CD4-positive, alpha-beta T cell (primary cell): ENCODE measurements around the gene FRMD5. TPM values are rescaled to one million over a fixed set of nuclear protein-coding genes. Genes with fewer than 3 reads are reported as not detected.

ENCODE experiments used
- ATAC-seq: fragments of 200-7000 bp; cut with Tn5 transposase; one replicate; pipeline ENCODE4 v1.10.0; 2022; ENCODE audit warnings: mild to moderate bottlenecking; ENCODE audit not compliant: poor library complexity
- CTCF ChIA-PET: fragments of 350-600 bp; sonication (Branson Sonifier 250); formaldehyde crosslinking; loops from one replicate; lab custom pipeline; 2021; ENCODE audit warnings: antibody characterized with exemption, inconsistent platforms; lab: Charles Lee
- POLR2A ChIA-PET: fragments of 350-600 bp; sonication (Branson Sonifier 250); formaldehyde crosslinking; loops from one replicate; lab custom pipeline; 2021; ENCODE audit warnings: antibody characterized with exemption, inconsistent platforms; lab: Charles Lee
- DNase-seq, 14 experiments: peaks; one replicate each; pipeline ENCODE4 v3.0.0-alpha.2; 2013 to 2020; ENCODE audit warnings: mixed read lengths in 2 of 14
- H3K27ac ChIP-seq, 2 donors: one replicate each; pipeline versions ENCODE4 v1.5.1 to v1.7.0; 2013; ENCODE audit warnings: low read length in 2 of 2, low read depth in 1 of 2, mild to moderate bottlenecking in 1 of 2
- H3K27me3 ChIP-seq, 2 experiments: 1 replicate in 1 of 2; 2 replicates in 1 of 2; pipeline versions ENCODE4 v1.6.1 to v1.7.0; 2013; ENCODE audit warnings: low read length in 2 of 2, control low read depth in 1 of 2, mild to moderate bottlenecking in 1 of 2, moderate library complexity in 1 of 2; ENCODE audit not compliant: insufficient read depth in 2 of 2, control insufficient read depth in 1 of 2
- H3K36me3 ChIP-seq: one replicate; pipeline ENCODE4 v1.6.1; 2013; ENCODE audit warnings: low read length, control low read depth; ENCODE audit not compliant: insufficient read depth
- H3K4me1 ChIP-seq: one replicate; pipeline ENCODE4 v1.6.1; 2013; ENCODE audit warnings: low read length, control low read depth; ENCODE audit not compliant: insufficient read depth
- H3K4me3 ChIP-seq: one replicate; pipeline ENCODE4 v1.5.1; 2013; ENCODE audit warnings: mild to moderate bottlenecking, low read length, moderate library complexity
- H3K9me3 ChIP-seq, 2 experiments: 1 replicate in 1 of 2; 2 replicates in 1 of 2; pipeline versions ENCODE4 v1.6.1 to v1.7.0; 2013; ENCODE audit warnings: low read length in 2 of 2, mild to moderate bottlenecking in 2 of 2, control low read depth in 1 of 2, moderate library complexity in 1 of 2; ENCODE audit not compliant: control insufficient read depth in 1 of 2, insufficient read depth in 1 of 2
- H3K27ac Mint-ChIP-seq: one replicate; pipeline ENCODE4 v1.8.0; 2020; ENCODE audit warnings: mixed read lengths
- H3K27me3 Mint-ChIP-seq: one replicate; pipeline ENCODE4 v1.8.0; 2021; ENCODE audit warnings: mixed read lengths
- H3K36me3 Mint-ChIP-seq: one replicate; pipeline ENCODE4 v1.8.0; 2021; ENCODE audit warnings: low read depth, mixed read lengths
- H3K4me1 Mint-ChIP-seq: one replicate; pipeline ENCODE4 v1.8.0; 2021; ENCODE audit warnings: low read depth, mixed read lengths
- H3K4me3 Mint-ChIP-seq: one replicate; pipeline ENCODE4 v1.8.0; 2020; ENCODE audit warnings: mild to moderate bottlenecking, mixed read lengths
- H3K9me3 Mint-ChIP-seq: one replicate; pipeline ENCODE4 v1.8.0; 2020; ENCODE audit warnings: mixed read lengths
- CTCF ChIP-seq: fragments of 200-600 bp; IDR thresholded peaks from one replicate; pipeline ENCODE4 v1.8.0; 2022; ENCODE audit warnings: antibody characterized with exemption, mild to moderate bottlenecking
- intact Hi-C, 2 experiments: fragments of 100-400 bp; cut with DNase I in 1 of 2; cut with micrococcal nuclease in 1 of 2; formaldehyde crosslinking; loops; one replicate each; pipeline versions ENCODE4 v1.15.1 to v1.9.0; 2023 to 2025; cut with DNase I, micrococcal nuclease
- total RNA-seq, 174 experiments: library from RNA in 2 of 174; stranded (reverse) in 2 of 174; gene quantifications; one replicate each; pipeline ENCODE4 v1.2.3 and lab custom pipeline; 2021 to 2026

The FRMD5 gene
- total RNA-seq, 2 experiments from 2014 or later = not detected

- H3K27ac Mint-ChIP-seq = no peak overlapping the region
- no peaks in the 10 kb centered on the region for H3K9me3 ChIP-seq
- H3K27me3 Mint-ChIP-seq = peaks cover 32% of the 10 kb centered on the region
- H3K36me3 Mint-ChIP-seq = no peaks in the 10 kb centered on the region
- H3K36me3 ChIP-seq = no peaks in the 10 kb centered on the region
- no peak overlapping the region for H3K4me3 Mint-ChIP-seq
- no peaks in the 10 kb centered on the region for H3K4me1 ChIP-seq
- H3K4me3 ChIP-seq = no peak overlapping the region
- H3K27ac ChIP-seq = no peak overlapping the region
- TF ChIP-seq CTCF = no peak
- ATAC-seq (no peak), DNase-seq (no peak)
- no peaks in the 10 kb centered on the region for H3K4me1 Mint-ChIP-seq
- POLR2A ChIA-PET = no interaction called here
- intact Hi-C loops = no loop called here
- H3K9me3 Mint-ChIP-seq = no peaks in the 10 kb centered on the region
- CTCF ChIA-PET = interaction anchor here (1.4 kb wide), 1 partner anchor 45 kb away, joined by 3 read pairs; no protein-coding TSS in a partner anchor
- peaks cover 0 to 2% of the 10 kb centered on the region in 2 experiments for H3K27me3 ChIP-seq
Observed at GRCh38 chr15:44045661-44046060, 149.4 kb downstream of the FRMD5 start.

- DNase-seq (no peak), ATAC-seq (no peak)
- H3K4me3 Mint-ChIP-seq = no peak overlapping the region
- Histone ChIP-seq H3K36me3 (no peaks in the 10 kb centered on the region), H3K9me3 (no peaks in the 10 kb centered on the region), H3K27me3 (peaks cover 0 to 2% of the 10 kb centered on the region in 2 experiments), H3K27ac (no peak overlapping the region), H3K4me3 (no peak overlapping the region), H3K4me1 (no peaks in the 10 kb centered on the region)
- no peaks in the 10 kb centered on the region for H3K4me1 Mint-ChIP-seq
- ChIA-PET CTCF (interaction anchor here (1.4 kb wide), 1 partner anchor 45 kb away, joined by 3 read pairs; no protein-coding TSS in a partner anchor), POLR2A (no interaction called here)
- H3K27me3 Mint-ChIP-seq = peaks cover 37% of the 10 kb centered on the region
- no peak overlapping the region for H3K27ac Mint-ChIP-seq
- no peaks in the 10 kb centered on the region for H3K9me3 Mint-ChIP-seq
- intact Hi-C loops = no loop called here
- TF ChIP-seq CTCF = no peak
- no peaks in the 10 kb centered on the region for H3K36me3 Mint-ChIP-seq
Observed at GRCh38 chr15:44045217-44045616, 149.9 kb downstream of the FRMD5 start.

- no peak overlapping the region for H3K4me3 Mint-ChIP-seq
- Histone ChIP-seq H3K36me3 (no peaks in the 10 kb centered on the region), H3K9me3 (peaks cover 0 to 7% of the 10 kb centered on the region in 2 experiments), H3K4me3 (no peak overlapping the region), H3K27me3 (peaks cover 7 to 8% of the 10 kb centered on the region in 2 experiments), H3K4me1 (no peaks in the 10 kb centered on the region), H3K27ac (no peak overlapping the region)
- CTCF ChIA-PET = no interaction called here
- no peaks in the 10 kb centered on the region for H3K9me3 Mint-ChIP-seq
- TF ChIP-seq CTCF = no peak
- ATAC-seq (no peak), DNase-seq (peak in 1 of 14 experiments; percentile 2)
- POLR2A ChIA-PET = no interaction called here
- no peaks in the 10 kb centered on the region for H3K4me1 Mint-ChIP-seq
- intact Hi-C loops = no loop called here
- H3K36me3 Mint-ChIP-seq = no peaks in the 10 kb centered on the region
- peaks cover 57% of the 10 kb centered on the region for H3K27me3 Mint-ChIP-seq
- H3K27ac Mint-ChIP-seq = no peak overlapping the region
Observed at GRCh38 chr15:44038755-44039191, 156.3 kb downstream of the FRMD5 start.
